HepG2 (cell line): Measurements from ENCODE around the gene TYMS. TPM values are rescaled to one million over a fixed set of nuclear protein-coding genes. Genes with fewer than 3 reads are reported as not detected.
A peak's percentile ranks its signal among the peaks of the same experiment; 100 is the strongest.

Experiments
- EP300 ChIP-seq, 3 experiments: sonication (generic) in 1 of 3; formaldehyde crosslinking in 1 of 3; IDR thresholded peaks; 2 replicates each; pipeline versions ENCODE4 v1.5.1 to v1.6.1; 2011 to 2020; ENCODE audit warnings: low read depth in 2 of 3, low read length in 2 of 3, borderline replicate concordance in 1 of 3, improper control_type of control experiment in 1 of 3, mild to moderate bottlenecking in 1 of 3, missing genetic modification reagents in 1 of 3, moderate library complexity in 1 of 3
- GATAD2A ChIP-seq: IDR thresholded peaks from 2 replicates; pipeline ENCODE4 v1.6.1; 2016
- HHEX ChIP-seq: IDR thresholded peaks from 2 replicates; pipeline ENCODE4 v1.6.1; 2016; ENCODE audit warnings: control low read depth
- HNF4A ChIP-seq: sonication (generic); formaldehyde crosslinking; IDR thresholded peaks from 2 replicates; pipeline ENCODE4 v1.4.0; 2020; ENCODE audit warnings: missing genetic modification reagents
- HNF4G ChIP-seq, 2 experiments: sonication (generic) in 1 of 2; formaldehyde crosslinking in 1 of 2; IDR thresholded peaks; 2 replicates each; pipeline versions ENCODE4 v1.4.0 to v1.6.1; 2011 to 2020; ENCODE audit warnings: borderline replicate concordance in 2 of 2, low read depth in 2 of 2, mild to moderate bottlenecking in 2 of 2, low read length in 1 of 2, missing genetic modification reagents in 1 of 2, moderate library complexity in 1 of 2
- ISL2 ChIP-seq: sonication (generic); formaldehyde crosslinking; IDR thresholded peaks from 2 replicates; pipeline ENCODE4 v1.5.0; 2020; ENCODE audit warnings: missing genetic modification reagents
- KLF11 ChIP-seq: IDR thresholded peaks from 2 replicates; pipeline ENCODE4 v1.6.1; 2016; ENCODE audit warnings: missing compliant biosample characterization
- KMT2B ChIP-seq: IDR thresholded peaks from 2 replicates; pipeline ENCODE4 v1.6.1; 2016; ENCODE audit warnings: missing genetic modification reagents, missing compliant biosample characterization
- NR1H2 ChIP-seq: sonication (generic); formaldehyde crosslinking; IDR thresholded peaks from 2 replicates; pipeline ENCODE4 v1.8.1; 2022; ENCODE audit warnings: low read depth, missing genetic modification reagents, borderline replicate concordance
- NR2F2 ChIP-seq: IDR thresholded peaks from 2 replicates; pipeline ENCODE4 v1.6.1; 2012; ENCODE audit warnings: low read depth, inconsistent platforms, borderline replicate concordance
- PHB2 ChIP-seq: fragments of 450-650 bp; IDR thresholded peaks from 2 replicates; pipeline ENCODE4 v1.6.1; 2018; ENCODE audit not compliant: partially characterized antibody
- SAP130 ChIP-seq: IDR thresholded peaks from 2 replicates; pipeline ENCODE4 v1.6.1; 2016; ENCODE audit warnings: low read depth
- SMARCE1 ChIP-seq: fragments of 450-650 bp; IDR thresholded peaks from 2 replicates; pipeline ENCODE4 v1.6.1; 2017; ENCODE audit warnings: borderline replicate concordance
- SOX6 ChIP-seq, 2 experiments: fragments of 450-650 bp in 1 of 2; sonication (generic) in 1 of 2; formaldehyde crosslinking in 1 of 2; IDR thresholded peaks; 2 replicates each; pipeline versions ENCODE4 v1.4.0 to v1.6.1; 2017 to 2020; ENCODE audit warnings: antibody characterized with exemption in 1 of 2, mild to moderate bottlenecking in 1 of 2, missing genetic modification reagents in 1 of 2
- TBX3 ChIP-seq: fragments of 450-650 bp; IDR thresholded peaks from 2 replicates; pipeline ENCODE4 v1.6.1; 2017; ENCODE audit warnings: antibody characterized with exemption, mild to moderate bottlenecking, inconsistent platforms, borderline replicate concordance
- THYN1 ChIP-seq: sonication (generic); formaldehyde crosslinking; IDR thresholded peaks from 2 replicates; pipeline ENCODE4 v1.8.1; 2023; ENCODE audit warnings: low read depth, mild to moderate bottlenecking, moderate library complexity, missing genetic modification reagents, borderline replicate concordance
- ZNF652 ChIP-seq: IDR thresholded peaks from 2 replicates; pipeline ENCODE4 v1.6.1; 2016; ENCODE audit warnings: low read depth, borderline replicate concordance
- polyA plus RNA-seq, 8 experiments: library from polyadenylated mRNA; depleted of rRNA in 3 of 8; stranded (reverse) in 7 of 8; unstranded in 1 of 8; fragments of >200 nt; fragmentation: Illumina TruSeq in 4 of 8; extraction: Trizol in 4 of 8; gene quantifications; 2 replicates each; pipeline versions ENCODE4 v1.2.1 to v1.2.3, GENCODE V29; 2011 to 2016; ENCODE audit warnings: low read depth in 4 of 8, missing spikeins in 1 of 8, mixed read lengths in 1 of 8; ENCODE audit not compliant: insufficient read depth in 1 of 8
- total RNA-seq, 5 experiments: library from RNA; depleted of rRNA; stranded (reverse); fragments of >200 nt; fragmentation: Illumina TruSeq; extraction: Trizol; gene quantifications; 2 replicates each; pipeline ENCODE4 v1.2.3, GENCODE V29; 2016; ENCODE audit warnings: low read depth in 1 of 5
- TF ChIP-seq, protein P1 (sequence below): sonication (generic); formaldehyde crosslinking; IDR thresholded peaks from 2 replicates; pipeline ENCODE4 v1.4.0; 2020; ENCODE audit warnings: mild to moderate bottlenecking, missing genetic modification reagents, borderline replicate concordance
- TF ChIP-seq, protein P2 (sequence below): sonication (generic); formaldehyde crosslinking; IDR thresholded peaks from 2 replicates; pipeline ENCODE4 v1.4.0; 2020; ENCODE audit warnings: missing genetic modification reagents, mild to moderate bottlenecking, borderline replicate concordance
- TF ChIP-seq, protein P3 (sequence below): sonication (generic); formaldehyde crosslinking; IDR thresholded peaks from 2 replicates; pipeline ENCODE4 v1.4.0; 2020; ENCODE audit warnings: missing genetic modification reagents
- TF ChIP-seq, protein P4 (sequence below): sonication (generic); formaldehyde crosslinking; IDR thresholded peaks from 2 replicates; pipeline ENCODE4 v1.8.1; 2023; ENCODE audit warnings: missing genetic modification reagents, inconsistent platforms, borderline replicate concordance

The TYMS gene
- total and polyA plus RNA-seq, 2 of the 13 experiments (the other 11 are each of a cell fraction or from before 2014, with no cell fraction given) = 80.1 to 106 TPM

DNA sequence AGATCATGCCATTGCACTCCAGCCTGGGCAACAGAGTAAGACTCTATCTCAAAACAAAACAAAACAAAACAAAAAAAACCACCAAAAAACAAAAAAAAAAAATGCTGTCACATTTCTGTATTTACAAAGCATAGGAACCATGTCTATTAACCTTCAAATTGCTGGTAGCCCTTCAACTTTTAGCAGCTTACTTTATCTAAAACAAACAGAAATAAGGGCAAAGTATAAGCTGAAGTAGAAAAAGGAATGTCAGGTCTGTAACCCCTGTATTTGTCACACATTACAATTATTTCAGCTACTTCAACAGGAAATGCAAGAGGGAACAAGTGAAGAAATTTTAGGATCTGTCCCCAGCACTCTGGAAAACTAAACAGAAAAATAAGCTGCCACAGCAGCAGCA is 25.4 kb downstream of the TYMS start (continued):
- TF ChIP-seq, protein P1, sequence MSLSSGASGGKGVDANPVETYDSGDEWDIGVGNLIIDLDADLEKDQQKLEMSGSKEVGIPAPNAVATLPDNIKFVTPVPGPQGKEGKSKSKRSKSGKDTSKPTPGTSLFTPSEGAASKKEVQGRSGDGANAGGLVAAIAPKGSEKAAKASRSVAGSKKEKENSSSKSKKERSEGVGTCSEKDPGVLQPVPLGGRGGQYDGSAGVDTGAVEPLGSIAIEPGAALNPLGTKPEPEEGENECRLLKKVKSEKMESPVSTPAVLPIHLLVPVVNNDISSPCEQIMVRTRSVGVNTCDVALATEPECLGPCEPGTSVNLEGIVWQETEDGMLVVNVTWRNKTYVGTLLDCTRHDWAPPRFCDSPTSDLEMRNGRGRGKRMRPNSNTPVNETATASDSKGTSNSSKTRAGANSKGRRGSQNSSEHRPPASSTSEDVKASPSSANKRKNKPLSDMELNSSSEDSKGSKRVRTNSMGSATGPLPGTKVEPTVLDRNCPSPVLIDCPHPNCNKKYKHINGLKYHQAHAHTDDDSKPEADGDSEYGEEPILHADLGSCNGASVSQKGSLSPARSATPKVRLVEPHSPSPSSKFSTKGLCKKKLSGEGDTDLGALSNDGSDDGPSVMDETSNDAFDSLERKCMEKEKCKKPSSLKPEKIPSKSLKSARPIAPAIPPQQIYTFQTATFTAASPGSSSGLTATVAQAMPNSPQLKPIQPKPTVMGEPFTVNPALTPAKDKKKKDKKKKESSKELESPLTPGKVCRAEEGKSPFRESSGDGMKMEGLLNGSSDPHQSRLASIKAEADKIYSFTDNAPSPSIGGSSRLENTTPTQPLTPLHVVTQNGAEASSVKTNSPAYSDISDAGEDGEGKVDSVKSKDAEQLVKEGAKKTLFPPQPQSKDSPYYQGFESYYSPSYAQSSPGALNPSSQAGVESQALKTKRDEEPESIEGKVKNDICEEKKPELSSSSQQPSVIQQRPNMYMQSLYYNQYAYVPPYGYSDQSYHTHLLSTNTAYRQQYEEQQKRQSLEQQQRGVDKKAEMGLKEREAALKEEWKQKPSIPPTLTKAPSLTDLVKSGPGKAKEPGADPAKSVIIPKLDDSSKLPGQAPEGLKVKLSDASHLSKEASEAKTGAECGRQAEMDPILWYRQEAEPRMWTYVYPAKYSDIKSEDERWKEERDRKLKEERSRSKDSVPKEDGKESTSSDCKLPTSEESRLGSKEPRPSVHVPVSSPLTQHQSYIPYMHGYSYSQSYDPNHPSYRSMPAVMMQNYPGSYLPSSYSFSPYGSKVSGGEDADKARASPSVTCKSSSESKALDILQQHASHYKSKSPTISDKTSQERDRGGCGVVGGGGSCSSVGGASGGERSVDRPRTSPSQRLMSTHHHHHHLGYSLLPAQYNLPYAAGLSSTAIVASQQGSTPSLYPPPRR (CRISPR knock-in tag) = peak; percentile 80; the same call in 1 of the 2 replicates
- TF ChIP-seq ZNF652 (peak; percentile 94), EP300 (IDR thresholded peaks at IDR 0.05; ENCODE audit: low read depth in 2 of 2, low read length in 2 of 2) (peak in 1 of 2 experiments; percentile 44; a peak in 2 of 4 replicates), EP300 (CRISPR knock-in tag; IDR thresholded peaks at IDR 0.05; ENCODE audit: borderline replicate concordance) (no peak), HHEX (peak; percentile 84), TBX3 (peak; percentile 55; the same call in 1 of the 2 replicates), SAP130 (CRISPR knock-in tag) (0 out of 2 replicates have a peak, but pooled peaks have one; percentile 20), THYN1 (CRISPR knock-in tag) (no peak), ISL2 (CRISPR knock-in tag) (no peak), HNF4A (CRISPR knock-in tag) (peak; percentile 61; the same call in 1 of the 2 replicates), GATAD2A (CRISPR knock-in tag) (peak; percentile 60), NR1H2 (CRISPR knock-in tag) (no peak), PHB2 (no peak), KMT2B (CRISPR knock-in tag) (no peak), NR2F2 (peak; percentile 90), HNF4G (IDR thresholded peaks at IDR 0.05; ENCODE audit: borderline replicate concordance, low read depth, low read length) (0 out of 2 replicates have a peak, but pooled peaks have one; percentile 38), HNF4G (CRISPR knock-in tag; IDR thresholded peaks at IDR 0.05; ENCODE audit: borderline replicate concordance, low read depth) (no peak), KLF11 (no peak), SOX6 (IDR thresholded peaks at IDR 0.05) (no peak), SOX6 (CRISPR knock-in tag; IDR thresholded peaks at IDR 0.05) (peak; percentile 40; the same call in 1 of the 2 replicates), SMARCE1 (no peak)
- TF ChIP-seq, protein P2, sequence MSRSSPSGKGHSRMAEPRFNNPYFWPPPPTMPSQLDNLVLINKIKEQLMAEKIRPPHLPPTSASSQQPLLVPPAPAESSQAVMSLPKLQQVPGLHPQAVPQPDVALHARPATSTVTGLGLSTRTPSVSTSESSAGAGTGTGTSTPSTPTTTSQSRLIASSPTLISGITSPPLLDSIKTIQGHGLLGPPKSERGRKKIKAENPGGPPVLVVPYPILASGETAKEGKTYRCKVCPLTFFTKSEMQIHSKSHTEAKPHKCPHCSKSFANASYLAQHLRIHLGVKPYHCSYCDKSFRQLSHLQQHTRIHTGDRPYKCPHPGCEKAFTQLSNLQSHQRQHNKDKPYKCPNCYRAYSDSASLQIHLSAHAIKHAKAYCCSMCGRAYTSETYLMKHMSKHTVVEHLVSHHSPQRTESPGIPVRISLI (CRISPR knock-in tag) = peak; percentile 75; the same call in 1 of the 2 replicates
- TF ChIP-seq, protein P3, sequence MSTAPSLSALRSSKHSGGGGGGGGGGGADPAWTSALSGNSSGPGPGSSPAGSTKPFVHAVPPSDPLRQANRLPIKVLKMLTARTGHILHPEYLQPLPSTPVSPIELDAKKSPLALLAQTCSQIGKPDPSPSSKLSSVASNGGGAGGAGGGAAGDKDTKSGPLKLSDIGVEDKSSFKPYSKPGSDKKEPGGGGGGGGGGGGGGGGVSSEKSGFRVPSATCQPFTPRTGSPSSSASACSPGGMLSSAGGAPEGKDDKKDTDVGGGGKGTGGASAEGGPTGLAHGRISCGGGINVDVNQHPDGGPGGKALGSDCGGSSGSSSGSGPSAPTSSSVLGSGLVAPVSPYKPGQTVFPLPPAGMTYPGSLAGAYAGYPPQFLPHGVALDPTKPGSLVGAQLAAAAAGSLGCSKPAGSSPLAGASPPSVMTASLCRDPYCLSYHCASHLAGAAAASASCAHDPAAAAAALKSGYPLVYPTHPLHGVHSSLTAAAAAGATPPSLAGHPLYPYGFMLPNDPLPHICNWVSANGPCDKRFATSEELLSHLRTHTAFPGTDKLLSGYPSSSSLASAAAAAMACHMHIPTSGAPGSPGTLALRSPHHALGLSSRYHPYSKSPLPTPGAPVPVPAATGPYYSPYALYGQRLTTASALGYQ (CRISPR knock-in tag) = peak; percentile 66; the same call in 1 of the 2 replicates
- TF ChIP-seq, protein P4, sequence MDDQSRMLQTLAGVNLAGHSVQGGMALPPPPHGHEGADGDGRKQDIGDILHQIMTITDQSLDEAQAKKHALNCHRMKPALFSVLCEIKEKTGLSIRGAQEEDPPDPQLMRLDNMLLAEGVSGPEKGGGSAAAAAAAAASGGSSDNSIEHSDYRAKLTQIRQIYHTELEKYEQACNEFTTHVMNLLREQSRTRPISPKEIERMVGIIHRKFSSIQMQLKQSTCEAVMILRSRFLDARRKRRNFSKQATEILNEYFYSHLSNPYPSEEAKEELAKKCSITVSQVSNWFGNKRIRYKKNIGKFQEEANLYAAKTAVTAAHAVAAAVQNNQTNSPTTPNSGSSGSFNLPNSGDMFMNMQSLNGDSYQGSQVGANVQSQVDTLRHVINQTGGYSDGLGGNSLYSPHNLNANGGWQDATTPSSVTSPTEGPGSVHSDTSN (CRISPR knock-in tag) = no peak
